Kidney (tissue), 14 donors: ENCODE data around the gene AXDND1. TPM values are rescaled to one million over a fixed set of nuclear protein-coding genes. Genes with fewer than 3 reads are reported as not detected.

ENCODE experiments used
- DNase-seq, 5 donors: peaks; one replicate each; pipeline ENCODE4 v3.0.0-alpha.2; 2013 to 2020
- FAIRE-seq: peaks from 2 replicates; lab custom pipeline; 2012; peaks lifted over from hg19 to GRCh38; lab: Jason Lieb, UNC
- H3K27ac ChIP-seq, 2 donors: one replicate each; pipeline ENCODE4 v1.7.0; 2013; ENCODE audit warnings: low read depth in 2 of 2, low read length in 2 of 2, inconsistent platforms in 1 of 2
- H3K27me3 ChIP-seq: one replicate; pipeline ENCODE4 v1.7.1; 2013; ENCODE audit warnings: low read length, inconsistent platforms; ENCODE audit not compliant: control insufficient read depth, insufficient read depth
- H3K36me3 ChIP-seq, 3 donors: one replicate each; pipeline versions ENCODE4 v1.7.0 to v1.7.1; 2013; ENCODE audit warnings: low read length in 3 of 3, control low read depth in 1 of 3, inconsistent platforms in 1 of 3; ENCODE audit not compliant: insufficient read depth in 3 of 3, control insufficient read depth in 2 of 3
- H3K4me1 ChIP-seq, 3 donors: one replicate each; pipeline versions ENCODE4 v1.7.0 to v1.7.1; 2013; ENCODE audit warnings: low read length in 3 of 3, inconsistent platforms in 1 of 3, low read depth in 1 of 3; ENCODE audit not compliant: control insufficient read depth in 2 of 3, insufficient read depth in 2 of 3
- H3K4me3 ChIP-seq, 3 donors: one replicate each; pipeline versions ENCODE4 v1.7.0 to v1.8.1; 2013; ENCODE audit warnings: low read length in 3 of 3, control low read depth in 1 of 3, inconsistent platforms in 1 of 3
- H3K9ac ChIP-seq, 3 donors: one replicate each; pipeline versions ENCODE4 v1.7.0 to v1.7.1; 2013; ENCODE audit warnings: low read length in 3 of 3, control low read depth in 1 of 3, inconsistent platforms in 1 of 3
- H3K9me3 ChIP-seq, 3 donors: one replicate each; pipeline versions ENCODE4 v1.7.0 to v1.7.1; 2013; ENCODE audit warnings: low read length in 3 of 3, control low read depth in 1 of 3, inconsistent platforms in 1 of 3; ENCODE audit not compliant: control insufficient read depth in 2 of 3, insufficient read depth in 1 of 3
- intact Hi-C: fragments of 100-400 bp; cut with DNase I; formaldehyde crosslinking; loops from one replicate; pipeline ENCODE4 v1.11.1; 2022
- polyA plus RNA-seq: library from polyadenylated mRNA; stranded (reverse); fragments of 350-450 nt; fragmentation: Illumina TruSeq; extraction: RNeasy Lipid Tissue Mini Kit (QIAGEN cat#74804); gene quantifications from one replicate; pipeline ENCODE4 v1.2.3, GENCODE V29; 2014; ENCODE audit warnings: low read depth, low replicate concordance; ENCODE audit not compliant: insufficient read depth
- total RNA-seq: library from RNA; stranded (reverse); fragmentation: NEBNext Ultra II Directional; extraction: Animal tissue kit (Norgen Biotek cat#: 25700); gene quantifications from one replicate; pipeline ENCODE4 v1.2.1, GENCODE V29; 2021
- TF ChIP-seq, protein P1 (sequence below): IDR thresholded peaks from 3 replicates; pipeline ENCODE4 v1.5.1; 2012; ENCODE audit warnings: mild to moderate bottlenecking, moderate library complexity, borderline replicate concordance; ENCODE audit not compliant: insufficient read depth; ENCODE audit errors: extremely low read depth
- donor health status: control.
- donor health status: control.
- donor health status: control.
- donor health status: control.
- donor health status: control.
- donor health status: DM: yes; HTN: yes; CAD: no.
- donor health status: Normal renal cell carcinoma (clear cell type).

The AXDND1 gene
- total and polyA plus RNA-seq, 2 donors from 2014 or later, result 0.57 TPM; not detected in 1

DNA sequence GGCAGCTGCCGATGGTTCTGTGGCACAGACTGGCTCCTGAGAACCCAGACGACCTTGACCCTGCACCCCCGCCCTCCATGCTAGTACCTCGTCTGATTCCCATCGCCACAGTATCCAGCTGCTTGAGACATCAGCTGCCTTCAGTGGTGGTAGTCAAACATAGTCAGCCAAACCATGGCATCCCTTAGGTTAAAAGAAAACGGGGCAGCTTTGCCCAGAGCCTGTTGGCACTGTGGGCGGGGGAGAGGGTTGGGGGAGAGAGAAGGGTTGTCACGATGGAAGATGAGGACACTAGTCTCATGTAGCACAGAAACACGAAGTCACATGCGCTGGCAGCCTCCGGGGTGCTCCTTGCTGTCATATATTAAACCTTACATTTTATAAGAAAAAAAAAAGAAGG, 224.9 kb downstream of the AXDND1 start:
- Histone ChIP-seq H3K9ac (no peak overlapping the region), H3K36me3 (no peaks in the 10 kb centered on the region), H3K4me1 (peaks cover 0 to 3% (median 2%) of the 10 kb centered on the region in 3 donors), H3K4me3 (no peak overlapping the region), H3K27me3 (peaks cover 2% of the 10 kb centered on the region), H3K27ac (no peak overlapping the region), H3K9me3 (no peaks in the 10 kb centered on the region)
- FAIRE-seq (no peak), DNase-seq (peak in 1 of 5 donors; percentile 52)
- TF ChIP-seq, protein P1, sequence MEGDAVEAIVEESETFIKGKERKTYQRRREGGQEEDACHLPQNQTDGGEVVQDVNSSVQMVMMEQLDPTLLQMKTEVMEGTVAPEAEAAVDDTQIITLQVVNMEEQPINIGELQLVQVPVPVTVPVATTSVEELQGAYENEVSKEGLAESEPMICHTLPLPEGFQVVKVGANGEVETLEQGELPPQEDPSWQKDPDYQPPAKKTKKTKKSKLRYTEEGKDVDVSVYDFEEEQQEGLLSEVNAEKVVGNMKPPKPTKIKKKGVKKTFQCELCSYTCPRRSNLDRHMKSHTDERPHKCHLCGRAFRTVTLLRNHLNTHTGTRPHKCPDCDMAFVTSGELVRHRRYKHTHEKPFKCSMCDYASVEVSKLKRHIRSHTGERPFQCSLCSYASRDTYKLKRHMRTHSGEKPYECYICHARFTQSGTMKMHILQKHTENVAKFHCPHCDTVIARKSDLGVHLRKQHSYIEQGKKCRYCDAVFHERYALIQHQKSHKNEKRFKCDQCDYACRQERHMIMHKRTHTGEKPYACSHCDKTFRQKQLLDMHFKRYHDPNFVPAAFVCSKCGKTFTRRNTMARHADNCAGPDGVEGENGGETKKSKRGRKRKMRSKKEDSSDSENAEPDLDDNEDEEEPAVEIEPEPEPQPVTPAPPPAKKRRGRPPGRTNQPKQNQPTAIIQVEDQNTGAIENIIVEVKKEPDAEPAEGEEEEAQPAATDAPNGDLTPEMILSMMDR, result no peak
- intact Hi-C loops, result no loop called here

DNA sequence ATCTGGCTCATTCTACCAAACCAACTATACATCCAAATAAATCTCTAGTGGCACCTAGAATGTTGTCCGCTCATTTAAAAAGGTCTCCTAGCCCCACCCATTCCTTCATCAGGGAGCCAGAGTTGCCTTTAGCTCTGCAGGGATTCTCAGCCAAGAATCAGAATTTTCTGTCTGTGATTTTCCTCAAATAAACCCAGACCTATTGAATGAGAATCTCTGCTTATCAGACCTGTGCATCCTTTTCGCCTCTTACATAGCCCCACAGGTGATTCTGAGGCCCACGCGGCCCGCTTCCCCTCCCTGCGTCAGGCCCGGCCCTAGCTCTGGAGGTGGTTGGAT, 225.5 kb downstream of the AXDND1 start:
- Histone ChIP-seq H3K9ac (no peak overlapping the region), H3K4me3 (peak overlapping the region in 2 of 3 donors; percentile 11 to 30), H3K4me1 (peaks cover 0 to 2% (median 0%) of the 10 kb centered on the region in 3 donors), H3K9me3 (no peaks in the 10 kb centered on the region), H3K27ac (no peak overlapping the region), H3K27me3 (peaks cover 2% of the 10 kb centered on the region), H3K36me3 (no peaks in the 10 kb centered on the region)
- no peak for DNase-seq
- TF ChIP-seq, protein P1, result no peak
- no peak for FAIRE-seq
- intact Hi-C loops, result no loop called here

DNA sequence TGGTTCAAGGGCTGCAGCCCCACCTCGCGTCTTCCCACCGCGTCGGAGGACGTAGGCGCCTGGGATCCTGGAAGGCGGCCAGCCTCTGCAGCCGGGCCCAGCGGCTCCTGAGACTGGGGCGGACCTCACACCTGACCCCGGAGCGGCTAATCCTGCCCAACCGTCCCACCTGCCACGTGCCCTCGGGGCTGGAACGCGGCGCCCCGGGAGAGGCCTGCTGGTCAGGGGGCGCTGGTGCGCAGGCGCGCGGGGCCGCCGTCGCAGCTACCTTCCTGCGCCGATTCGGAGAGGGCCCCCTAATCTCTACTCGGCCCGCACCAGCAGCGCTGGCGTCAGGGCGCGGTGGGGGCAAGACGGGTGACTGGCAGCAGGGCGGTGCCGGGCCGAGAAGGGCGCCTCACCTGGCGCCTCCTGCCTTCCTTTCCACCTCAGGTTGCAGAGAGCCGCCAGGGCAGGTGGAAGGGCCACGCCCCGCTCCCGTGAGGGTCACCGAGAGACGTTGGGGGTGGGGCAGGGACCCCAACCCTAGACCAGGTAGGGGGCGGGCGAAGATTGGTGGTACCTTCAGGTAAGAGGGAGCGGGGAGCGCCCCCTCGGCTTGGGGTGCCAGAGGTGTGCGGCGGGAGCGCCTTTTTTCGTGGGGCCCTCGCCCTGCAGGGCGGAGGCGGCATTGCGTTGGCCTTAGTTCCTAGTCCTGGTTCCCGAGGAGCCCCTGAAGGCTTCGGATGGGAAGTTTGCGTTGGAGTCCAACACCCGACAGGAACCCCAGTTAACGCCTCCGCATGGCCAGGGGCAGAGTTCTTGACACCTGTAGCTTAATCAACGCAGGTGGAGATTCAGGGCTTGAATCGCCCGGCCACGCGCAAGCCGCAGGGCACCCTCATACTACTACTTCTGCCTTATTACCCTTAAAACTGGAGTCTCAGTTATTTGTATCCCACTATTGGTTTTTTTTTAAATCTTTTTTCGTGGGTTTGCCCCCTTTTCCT, 226.1 kb downstream of the AXDND1 start, which contains the start of gene TDRD5:
Gene TDRD5 (plus strand): TSS at position 241 of the 989 bp plus-strand sequence. CDS start 784 bp downstream, outside the sequence.
- intact Hi-C loops, result no loop called here
- DNase-seq (peak; percentile 58 to 80 (median 78)), FAIRE-seq (no peak)
- Histone ChIP-seq H3K9ac (no peak within 1 kb of the TSS), H3K36me3 (no peaks in the 10 kb centered on the region), H3K4me1 (peaks cover 0 to 2% (median 0%) of the 10 kb centered on the region in 3 donors), H3K4me3 (peak within 1 kb of the TSS in 2 of 3 donors; percentile 11 to 30), H3K27me3 (peaks cover 2% of the 10 kb centered on the region), H3K9me3 (no peaks in the 10 kb centered on the region), H3K27ac (no peak within 1 kb of the TSS)
- TF ChIP-seq, protein P1, result no peak
